HEK293T (cell line): Measurements from ENCODE around the gene EWSR1.

ENCODE experiments used
- BHLHE40 ChIP-seq: fragments of 450-650 bp; IDR thresholded peaks from 2 replicates; pipeline ENCODE4 v1.6.1; 2016; ENCODE audit warnings: mild to moderate bottlenecking, moderate library complexity, borderline replicate concordance
- ELF4 ChIP-seq: fragments of 450-650 bp; IDR thresholded peaks from 2 replicates; pipeline ENCODE4 v1.6.1; 2017; ENCODE audit warnings: antibody characterized with exemption
- HDGF ChIP-seq: fragments of 450-650 bp; IDR thresholded peaks from 2 replicates; pipeline ENCODE4 v1.6.1; 2017; ENCODE audit warnings: antibody characterized with exemption, borderline replicate concordance
- L3MBTL2 ChIP-seq: fragments of 450-650 bp; conservative IDR thresholded peaks from 2 replicates; pipeline ENCODE4 v1.6.1; 2016; ENCODE audit warnings: mild to moderate bottlenecking
- PKNOX1 ChIP-seq: fragments of 450-650 bp; IDR thresholded peaks from 2 replicates; pipeline ENCODE4 v1.6.1; 2016
- SP1 ChIP-seq: fragments of 450-650 bp; IDR thresholded peaks from 2 replicates; pipeline ENCODE4 v1.6.1; 2017
- SUZ12 ChIP-seq: fragments of 450-650 bp; IDR thresholded peaks from 2 replicates; pipeline ENCODE4 v1.6.1; 2016; ENCODE audit warnings: mild to moderate bottlenecking

DNA sequence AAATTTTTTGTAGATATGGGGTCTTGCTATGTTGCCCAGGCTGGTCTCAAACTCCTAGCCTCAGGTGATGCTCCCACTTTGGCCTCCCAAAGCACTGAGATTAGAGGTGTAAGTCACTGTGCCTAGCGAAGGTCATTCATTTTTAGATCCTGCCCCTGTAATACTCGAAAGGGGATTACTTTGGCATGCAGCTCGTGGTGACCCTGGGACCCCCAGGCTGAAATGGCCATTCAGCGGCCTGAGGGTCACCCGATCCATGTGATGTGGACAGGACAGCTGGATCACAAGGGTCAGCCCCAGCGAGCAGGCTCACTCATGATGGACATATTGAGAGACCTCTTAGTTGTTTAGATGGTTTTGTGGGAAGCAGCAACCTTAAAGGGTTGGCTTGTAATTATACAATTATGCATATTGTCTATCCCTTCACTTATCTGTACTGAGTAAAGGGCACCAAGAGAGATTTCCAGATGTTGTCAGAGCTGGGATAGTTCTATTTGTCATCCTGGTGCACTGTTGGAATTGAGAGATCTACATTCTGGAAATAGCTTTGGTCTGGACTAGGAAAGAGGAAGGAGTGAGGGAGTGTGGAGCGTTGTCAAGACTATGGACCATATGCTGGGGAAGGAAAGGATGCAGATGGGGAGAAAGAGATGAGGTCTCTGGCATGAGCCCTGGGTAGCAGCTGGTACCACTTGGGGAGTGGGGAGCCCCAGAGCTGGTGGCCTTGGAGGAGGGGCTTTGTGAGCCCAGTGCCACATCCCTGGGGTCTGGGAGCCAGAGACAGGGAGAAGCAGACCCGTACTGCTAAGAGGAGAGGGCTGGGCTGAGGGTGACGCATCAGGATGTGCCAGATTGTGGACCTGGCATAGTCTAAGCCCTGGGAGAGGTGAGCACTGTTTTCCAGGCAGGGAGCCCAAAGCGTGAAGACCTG is 15.8 kb upstream of the EWSR1 start:
- TF ChIP-seq ELF4 = no peak
- TF ChIP-seq SP1 = no peak
- no peak for TF ChIP-seq HDGF
- TF ChIP-seq SUZ12 = no peak
- TF ChIP-seq PKNOX1 = no peak
- no peak for TF ChIP-seq BHLHE40
- no peak for TF ChIP-seq L3MBTL2
